Nephron (organoid): Measurements from ENCODE around the gene OR4D11.
"Not testable (repeated sequence)": the region's sequence is repeated elsewhere in the genome, so short reads cannot be mapped to it uniquely, and the experiment has no call there.

Source experiments
- H3K27ac Mint-ChIP-seq, 3 experiments: 2 replicates each; pipeline ENCODE4 v1.8.0; 2020; ENCODE audit warnings: mixed read lengths in 3 of 3, mild to moderate bottlenecking in 2 of 3, moderate library complexity in 1 of 3
- H3K27me3 Mint-ChIP-seq: 2 replicates; pipeline ENCODE4 v1.8.0; 2021; ENCODE audit warnings: low read depth, mild to moderate bottlenecking, moderate library complexity, mixed read lengths
- H3K36me3 Mint-ChIP-seq: 2 replicates; pipeline ENCODE4 v1.8.0; 2020; ENCODE audit warnings: low read depth, mixed read lengths
- H3K4me1 Mint-ChIP-seq: 2 replicates; pipeline ENCODE4 v1.8.0; 2020; ENCODE audit warnings: mixed read lengths
- H3K4me3 Mint-ChIP-seq, 3 experiments: 2 replicates each; pipeline ENCODE4 v1.8.0; 2020; ENCODE audit warnings: mild to moderate bottlenecking in 3 of 3, mixed read lengths in 3 of 3, moderate library complexity in 2 of 3
- H3K9me3 Mint-ChIP-seq: 2 replicates; pipeline ENCODE4 v1.8.0; 2020; ENCODE audit warnings: mixed read lengths
- CTCF ChIP-seq, 3 experiments: fragments of 200-600 bp; sonication (generic); IDR thresholded peaks; one replicate each; pipeline ENCODE4 v1.5.0; 2021; ENCODE audit warnings: antibody characterized with exemption in 3 of 3; ENCODE audit not compliant: unreplicated experiment in 3 of 3

OR4D11 gene

GRCh38 chr11:59479906-59480305, 23.5 kb upstream of the OR4D11 start:
- H3K36me3 Mint-ChIP-seq = no peaks in the 10 kb centered on the region
- no peaks in the 10 kb centered on the region for H3K9me3 Mint-ChIP-seq
- no peak overlapping the region for H3K4me3 Mint-ChIP-seq
- no peak for TF ChIP-seq CTCF (IDR thresholded peaks at IDR 0.05; ENCODE audit: unreplicated experiment in 3 of 3)
- H3K27ac Mint-ChIP-seq = no peak overlapping the region
- H3K4me1 Mint-ChIP-seq = no peaks in the 10 kb centered on the region
- no peaks in the 10 kb centered on the region for H3K27me3 Mint-ChIP-seq

GRCh38 chr11:59480359-59480758, 23.0 kb upstream of the OR4D11 start:
- H3K4me1 Mint-ChIP-seq = no peaks in the 10 kb centered on the region
- H3K27ac Mint-ChIP-seq = no peak overlapping the region
- H3K27me3 Mint-ChIP-seq = no peaks in the 10 kb centered on the region
- no peak for TF ChIP-seq CTCF (IDR thresholded peaks at IDR 0.05; ENCODE audit: unreplicated experiment in 3 of 3)
- no peaks in the 10 kb centered on the region for H3K9me3 Mint-ChIP-seq
- H3K36me3 Mint-ChIP-seq = no peaks in the 10 kb centered on the region
- H3K4me3 Mint-ChIP-seq = no peak overlapping the region

GRCh38 chr11:59501931-59502330, 1.4 kb upstream of the OR4D11 start:
- no peaks in the 10 kb centered on the region for H3K9me3 Mint-ChIP-seq
- H3K4me3 Mint-ChIP-seq = no peak overlapping the region
- H3K36me3 Mint-ChIP-seq = no peaks in the 10 kb centered on the region
- no peaks in the 10 kb centered on the region for H3K4me1 Mint-ChIP-seq
- TF ChIP-seq CTCF (IDR thresholded peaks at IDR 0.05; ENCODE audit: unreplicated experiment in 3 of 3) = no peak
- H3K27me3 Mint-ChIP-seq = no peaks in the 10 kb centered on the region
- H3K27ac Mint-ChIP-seq = no peak overlapping the region

GRCh38 chr11:59510941-59511589, 7.7 kb downstream of the OR4D11 start, which contains the start of gene OR4D9:
TSS of gene OR4D9 (plus strand) at chr11:59511539. CDS start at chr11:59514913, 3,374 bp downstream.
- no peaks in the 10 kb centered on the region for H3K4me1 Mint-ChIP-seq
- H3K27me3 Mint-ChIP-seq = peaks cover 5% of the 10 kb centered on the region
- no peak within 1 kb of the TSS for H3K4me3 Mint-ChIP-seq
- no peak for TF ChIP-seq CTCF (IDR thresholded peaks at IDR 0.05; ENCODE audit: unreplicated experiment in 3 of 3)
- H3K36me3 Mint-ChIP-seq = no peaks in the 10 kb centered on the region
- H3K9me3 Mint-ChIP-seq = no peaks in the 10 kb centered on the region
- H3K27ac Mint-ChIP-seq = no peak within 1 kb of the TSS

DNA sequence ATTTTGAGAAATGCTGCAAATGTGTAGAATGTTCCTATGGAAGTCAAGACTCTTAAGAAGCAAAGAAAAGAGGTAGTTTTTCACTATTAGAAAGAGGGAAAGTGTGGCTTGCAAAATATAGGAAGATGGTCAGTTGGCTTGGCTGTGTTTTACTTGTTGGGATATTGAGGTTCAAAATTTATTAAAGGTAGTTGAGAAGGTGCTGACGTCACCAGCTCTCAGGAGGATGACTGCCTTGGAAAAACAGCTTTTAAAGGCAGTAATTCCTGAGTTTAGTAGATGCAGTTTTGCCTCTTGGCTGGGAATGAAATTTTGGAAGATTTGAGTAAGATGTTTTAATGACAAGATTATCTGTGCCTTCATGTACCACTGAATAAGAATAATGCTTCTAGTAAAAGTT, 8.3 kb downstream of the OR4D11 start:
- TF ChIP-seq CTCF (IDR thresholded peaks at IDR 0.05; ENCODE audit: unreplicated experiment in 3 of 3) = no peak
- H3K9me3 Mint-ChIP-seq = no peaks in the 10 kb centered on the region
- no peak overlapping the region for H3K27ac Mint-ChIP-seq
- no peaks in the 10 kb centered on the region for H3K36me3 Mint-ChIP-seq
- peaks cover 5% of the 10 kb centered on the region for H3K27me3 Mint-ChIP-seq
- H3K4me1 Mint-ChIP-seq = no peaks in the 10 kb centered on the region
- no peak overlapping the region for H3K4me3 Mint-ChIP-seq

DNA sequence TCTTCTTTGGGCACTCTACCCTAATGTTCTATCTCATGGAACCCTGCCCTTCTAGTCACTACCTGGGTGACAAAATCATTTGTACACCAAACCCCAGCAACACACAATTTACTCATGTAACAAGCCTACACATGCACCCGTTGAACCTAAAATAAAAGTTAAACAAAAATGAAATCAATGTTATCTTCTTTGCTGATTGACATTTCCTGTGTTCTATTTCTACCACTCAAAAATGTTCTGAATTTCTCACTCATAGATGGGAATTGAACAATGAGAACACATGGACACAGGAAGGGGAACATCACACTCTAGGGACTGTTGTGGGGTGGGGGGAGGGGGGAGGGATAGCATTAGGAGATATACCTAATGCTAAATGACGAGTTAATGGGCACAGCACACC, 16.8 kb downstream of the OR4D11 start:
- not testable (repeated sequence) for H3K4me1 Mint-ChIP-seq, H3K27ac Mint-ChIP-seq, H3K9me3 Mint-ChIP-seq, H3K4me3 Mint-ChIP-seq, H3K27me3 Mint-ChIP-seq, H3K36me3 Mint-ChIP-seq
